WTC11 (cell line): ENCODE data around the gene TRAPPC13.

Experiments used
- E2F5 ChIP-seq: sonication (generic); formaldehyde crosslinking; IDR thresholded peaks from 2 replicates; pipeline ENCODE4 v1.8.1; 2022; ENCODE audit warnings: mild to moderate bottlenecking, moderate library complexity, missing genetic modification reagents
- ESRRA ChIP-seq: sonication (generic); formaldehyde crosslinking; IDR thresholded peaks from 2 replicates; pipeline ENCODE4 v1.8.1; 2022; ENCODE audit warnings: mild to moderate bottlenecking, missing genetic modification reagents, borderline replicate concordance
- MAX ChIP-seq: sonication (generic); formaldehyde crosslinking; IDR thresholded peaks from 2 replicates; pipeline ENCODE4 v1.8.0; 2022; ENCODE audit warnings: mild to moderate bottlenecking, missing genetic modification reagents
- NFE2L1 ChIP-seq: sonication (generic); formaldehyde crosslinking; IDR thresholded peaks from 2 replicates; pipeline ENCODE4 v1.8.1; 2023; ENCODE audit warnings: missing genetic modification reagents
- SMAD3 ChIP-seq: sonication (generic); formaldehyde crosslinking; IDR thresholded peaks from 2 replicates; pipeline ENCODE4 v1.8.0; 2022; ENCODE audit warnings: missing genetic modification reagents, mild to moderate bottlenecking, borderline replicate concordance
- STAT6 ChIP-seq: sonication (generic); formaldehyde crosslinking; conservative IDR thresholded peaks from 2 replicates; pipeline ENCODE4 v1.8.1; 2023; ENCODE audit warnings: mild to moderate bottlenecking, low read depth, missing genetic modification reagents, moderate library complexity
- ZNF416 ChIP-seq: fragments of 250-450 bp; sonication (Bioruptor Pico); IDR thresholded peaks from 2 replicates; pipeline ENCODE4 v1.9.0; 2021; ENCODE audit warnings: mild to moderate bottlenecking, inconsistent platforms
- TF ChIP-seq, protein P1 (sequence below): sonication (generic); formaldehyde crosslinking; IDR thresholded peaks from 2 replicates; pipeline ENCODE4 v1.8.1; 2023; ENCODE audit warnings: mild to moderate bottlenecking, moderate library complexity, missing genetic modification reagents
- TF ChIP-seq, protein P2 (sequence below): fragments of 200-600 bp; IDR thresholded peaks from 2 replicates; pipeline ENCODE4 v1.8.0; 2022; ENCODE audit warnings: antibody characterized with exemption
- TF ChIP-seq, protein P3 (sequence below): sonication (generic); formaldehyde crosslinking; IDR thresholded peaks from 2 replicates; pipeline ENCODE4 v1.8.1; 2022; ENCODE audit warnings: low read depth, mild to moderate bottlenecking, moderate library complexity, missing genetic modification reagents, borderline replicate concordance

DNA sequence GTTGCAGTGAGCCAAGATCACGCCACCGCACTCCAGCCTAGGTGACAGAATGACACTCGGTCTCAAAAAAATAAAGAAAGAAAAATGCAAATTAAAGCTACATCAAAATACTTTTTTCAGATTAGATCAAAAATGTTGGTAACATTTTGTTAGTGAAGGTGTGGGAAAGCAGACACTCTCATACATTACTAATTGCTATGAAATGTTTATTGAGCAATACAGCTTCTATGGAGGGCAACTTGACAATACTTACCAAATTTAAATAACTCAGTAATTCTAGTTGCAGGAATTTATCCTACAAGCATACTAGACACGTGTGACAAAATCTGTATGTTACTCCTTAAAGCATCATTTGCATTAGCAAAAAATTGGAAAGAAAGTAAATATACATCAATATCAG is 4.8 kb upstream of the TRAPPC13 start:
- TF ChIP-seq NFE2L1 (CRISPR knock-in tag) (no peak), MAX (CRISPR knock-in tag) (no peak), ESRRA (no peak), ZNF416 (CRISPR knock-in tag) (no peak), E2F5 (no peak), SMAD3 (CRISPR knock-in tag) (no peak), STAT6 (CRISPR knock-in tag) (no peak)
- TF ChIP-seq, protein P1, sequence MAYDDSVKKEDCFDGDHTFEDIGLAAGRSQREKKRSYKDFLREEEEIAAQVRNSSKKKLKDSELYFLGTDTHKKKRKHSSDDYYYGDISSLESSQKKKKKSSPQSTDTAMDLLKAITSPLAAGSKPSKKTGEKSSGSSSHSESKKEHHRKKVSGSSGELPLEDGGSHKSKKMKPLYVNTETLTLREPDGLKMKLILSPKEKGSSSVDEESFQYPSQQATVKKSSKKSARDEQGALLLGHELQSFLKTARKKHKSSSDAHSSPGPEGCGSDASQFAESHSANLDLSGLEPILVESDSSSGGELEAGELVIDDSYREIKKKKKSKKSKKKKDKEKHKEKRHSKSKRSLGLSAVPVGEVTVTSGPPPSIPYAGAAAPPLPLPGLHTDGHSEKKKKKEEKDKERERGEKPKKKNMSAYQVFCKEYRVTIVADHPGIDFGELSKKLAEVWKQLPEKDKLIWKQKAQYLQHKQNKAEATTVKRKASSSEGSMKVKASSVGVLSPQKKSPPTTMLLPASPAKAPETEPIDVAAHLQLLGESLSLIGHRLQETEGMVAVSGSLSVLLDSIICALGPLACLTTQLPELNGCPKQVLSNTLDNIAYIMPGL (CRISPR knock-in tag) = no peak
- TF ChIP-seq, protein P2, sequence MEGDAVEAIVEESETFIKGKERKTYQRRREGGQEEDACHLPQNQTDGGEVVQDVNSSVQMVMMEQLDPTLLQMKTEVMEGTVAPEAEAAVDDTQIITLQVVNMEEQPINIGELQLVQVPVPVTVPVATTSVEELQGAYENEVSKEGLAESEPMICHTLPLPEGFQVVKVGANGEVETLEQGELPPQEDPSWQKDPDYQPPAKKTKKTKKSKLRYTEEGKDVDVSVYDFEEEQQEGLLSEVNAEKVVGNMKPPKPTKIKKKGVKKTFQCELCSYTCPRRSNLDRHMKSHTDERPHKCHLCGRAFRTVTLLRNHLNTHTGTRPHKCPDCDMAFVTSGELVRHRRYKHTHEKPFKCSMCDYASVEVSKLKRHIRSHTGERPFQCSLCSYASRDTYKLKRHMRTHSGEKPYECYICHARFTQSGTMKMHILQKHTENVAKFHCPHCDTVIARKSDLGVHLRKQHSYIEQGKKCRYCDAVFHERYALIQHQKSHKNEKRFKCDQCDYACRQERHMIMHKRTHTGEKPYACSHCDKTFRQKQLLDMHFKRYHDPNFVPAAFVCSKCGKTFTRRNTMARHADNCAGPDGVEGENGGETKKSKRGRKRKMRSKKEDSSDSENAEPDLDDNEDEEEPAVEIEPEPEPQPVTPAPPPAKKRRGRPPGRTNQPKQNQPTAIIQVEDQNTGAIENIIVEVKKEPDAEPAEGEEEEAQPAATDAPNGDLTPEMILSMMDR = no peak
- TF ChIP-seq, protein P3, sequence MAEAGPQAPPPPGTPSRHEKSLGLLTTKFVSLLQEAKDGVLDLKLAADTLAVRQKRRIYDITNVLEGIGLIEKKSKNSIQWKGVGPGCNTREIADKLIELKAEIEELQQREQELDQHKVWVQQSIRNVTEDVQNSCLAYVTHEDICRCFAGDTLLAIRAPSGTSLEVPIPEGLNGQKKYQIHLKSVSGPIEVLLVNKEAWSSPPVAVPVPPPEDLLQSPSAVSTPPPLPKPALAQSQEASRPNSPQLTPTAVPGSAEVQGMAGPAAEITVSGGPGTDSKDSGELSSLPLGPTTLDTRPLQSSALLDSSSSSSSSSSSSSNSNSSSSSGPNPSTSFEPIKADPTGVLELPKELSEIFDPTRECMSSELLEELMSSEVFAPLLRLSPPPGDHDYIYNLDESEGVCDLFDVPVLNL = no peak
